ENCODE results near the gene ATG13.

Gene ATG13

DNA sequence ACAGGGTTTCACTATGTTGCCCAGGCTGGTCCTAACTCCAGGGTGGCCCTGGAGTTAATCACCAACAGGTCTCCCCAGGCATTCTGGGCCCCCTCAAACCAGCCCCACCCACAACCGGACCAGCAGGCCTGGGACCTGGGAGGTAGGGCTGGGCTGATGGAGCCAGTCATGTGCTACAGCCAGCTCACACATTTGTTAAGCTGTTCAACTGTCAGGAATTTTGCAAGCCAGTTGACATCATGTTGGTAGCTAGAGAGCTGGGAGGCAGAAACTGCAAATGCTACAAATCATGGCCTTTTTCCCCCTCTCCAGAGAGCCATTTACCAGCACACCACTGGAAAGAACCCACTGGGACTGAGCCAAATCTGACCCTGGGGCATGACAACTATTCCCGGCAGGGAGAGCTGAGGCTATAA lies 76.3 kb downstream of the ATG13 start:
- Histone ChIP-seq H3K27me3 (ENCODE audit: control insufficient read depth, insufficient read depth, low read length) (no peaks in the 10 kb centered on the region), H3K9ac (ENCODE audit: low read length) (no peak overlapping the region), H3K36me3 (ENCODE audit: control insufficient read depth, low read depth, low read length) (peaks cover 8% of the 10 kb centered on the region), H3K9me3 (ENCODE audit: control insufficient read depth, low read depth, low read length) (no peaks in the 10 kb centered on the region), H3K4me1 (ENCODE audit: control insufficient read depth, low read depth, low read length) (no peaks in the 10 kb centered on the region), H3K4me3 (ENCODE audit: low read length) (no peak overlapping the region), H3K27ac (ENCODE audit: low read length) (no peak overlapping the region)

DNA sequence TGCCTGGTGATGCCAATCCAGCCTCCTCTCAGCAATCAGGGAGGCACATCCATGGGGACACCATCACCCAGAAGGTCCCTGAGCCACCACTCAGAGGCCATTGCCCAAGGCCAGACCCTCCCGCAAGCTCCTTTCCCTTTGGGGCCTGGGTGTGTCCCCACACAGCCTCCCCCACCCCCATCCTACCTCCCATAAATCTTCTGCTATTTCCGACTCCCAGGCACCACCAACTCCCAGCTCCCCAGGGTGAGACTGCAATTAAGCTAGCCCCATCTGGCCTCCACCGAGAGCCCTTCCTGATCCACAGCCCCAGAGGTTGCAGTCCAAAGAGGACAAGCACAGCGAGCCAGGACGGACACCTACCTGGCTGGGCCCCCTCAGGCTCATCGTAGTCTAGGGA lies 76.7 kb downstream of the ATG13 start:
- Histone ChIP-seq H3K36me3 (ENCODE audit: control insufficient read depth, low read depth, low read length) (peaks cover 8% of the 10 kb centered on the region), H3K9ac (ENCODE audit: low read length) (no peak overlapping the region)

DNA sequence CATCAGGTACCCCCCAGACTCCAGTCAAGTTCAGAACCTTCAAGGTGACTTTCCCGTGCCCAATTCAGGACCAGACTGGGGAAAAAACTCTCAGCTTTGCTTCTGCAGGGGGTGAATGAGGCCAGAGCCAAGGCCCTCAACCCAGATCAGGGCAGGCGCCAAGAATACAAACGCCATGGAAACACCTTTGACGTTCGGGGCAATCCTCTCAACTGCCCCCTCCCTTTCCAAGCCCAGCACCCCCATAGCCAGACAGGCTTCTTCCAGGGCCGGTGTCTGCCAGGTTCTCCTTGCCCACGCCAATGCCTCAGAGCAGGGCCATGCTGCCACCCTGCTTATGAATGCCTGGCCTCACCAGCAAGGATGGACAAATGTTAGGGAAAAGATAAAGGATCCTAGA lies 77.3 kb downstream of the ATG13 start:
- H3K27ac ChIP-seq (ENCODE audit: low read length): no peak overlapping the region
- H3K9ac ChIP-seq (ENCODE audit: low read length): no peak overlapping the region
- H3K9me3 ChIP-seq (ENCODE audit: control insufficient read depth, low read depth, low read length): no peaks in the 10 kb centered on the region
- no peaks in the 10 kb centered on the region for H3K27me3 ChIP-seq (ENCODE audit: control insufficient read depth, insufficient read depth, low read length)
- H3K4me3 ChIP-seq (ENCODE audit: low read length): no peak overlapping the region
- H3K36me3 ChIP-seq (ENCODE audit: control insufficient read depth, low read depth, low read length): peaks cover 8% of the 10 kb centered on the region
- H3K4me1 ChIP-seq (ENCODE audit: control insufficient read depth, low read depth, low read length): no peaks in the 10 kb centered on the region

More for the DNA sequence above, 76.7 kb downstream of the ATG13 start:
- Histone ChIP-seq H3K27ac (ENCODE audit: low read length) (no peak overlapping the region), H3K4me3 (ENCODE audit: low read length) (no peak overlapping the region), H3K9me3 (ENCODE audit: control insufficient read depth, low read depth, low read length) (no peaks in the 10 kb centered on the region), H3K4me1 (ENCODE audit: control insufficient read depth, low read depth, low read length) (no peaks in the 10 kb centered on the region), H3K27me3 (ENCODE audit: control insufficient read depth, insufficient read depth, low read length) (no peaks in the 10 kb centered on the region)

DNA sequence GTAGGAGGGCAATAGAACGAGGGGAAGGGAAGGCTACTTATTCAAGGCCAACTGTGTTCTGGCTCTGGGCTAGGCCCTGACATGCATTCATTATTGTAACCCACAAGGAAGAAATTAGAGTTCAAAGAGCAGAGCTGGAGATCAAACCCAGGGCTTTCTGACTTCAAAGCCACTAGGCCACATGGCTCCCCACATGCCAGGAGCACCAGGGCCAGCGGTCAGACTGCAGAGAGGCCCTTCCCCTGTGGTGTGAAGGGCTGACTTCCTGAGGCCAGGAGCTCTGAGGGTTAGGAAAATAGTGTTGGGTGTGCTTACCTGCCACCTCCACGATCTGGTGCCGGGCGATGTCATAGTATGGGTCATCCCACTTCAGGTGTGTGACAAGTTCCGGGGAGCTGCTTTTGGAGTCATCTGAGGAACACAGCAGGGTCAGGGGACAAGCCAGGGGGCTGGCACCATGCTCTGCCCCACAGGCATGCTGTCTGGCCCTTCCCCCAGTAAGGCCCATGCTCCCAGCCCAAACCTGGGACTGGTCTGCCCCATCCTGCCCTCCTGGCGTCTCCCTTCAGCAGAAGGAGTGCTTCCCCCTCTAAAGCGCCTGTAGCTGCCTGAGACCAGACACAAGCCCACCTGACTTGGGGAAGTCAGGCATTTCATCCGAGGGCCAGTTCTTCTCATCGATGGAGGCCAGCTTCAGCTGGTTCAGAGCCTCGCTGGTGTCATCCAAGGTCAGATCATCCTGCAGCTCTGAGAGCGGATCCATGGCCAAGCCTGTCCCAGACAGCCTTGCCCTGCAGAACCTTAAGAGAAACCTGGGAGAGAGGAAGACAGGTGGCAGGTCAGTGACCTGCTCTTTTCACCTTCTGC lies 78.2 kb downstream of the ATG13 start:
- Histone ChIP-seq H3K9ac (ENCODE audit: low read length) (no peak overlapping the region), H3K9me3 (ENCODE audit: control insufficient read depth, low read depth, low read length) (no peaks in the 10 kb centered on the region), H3K4me1 (ENCODE audit: control insufficient read depth, low read depth, low read length) (no peaks in the 10 kb centered on the region), H3K27ac (ENCODE audit: low read length) (no peak overlapping the region), H3K27me3 (ENCODE audit: control insufficient read depth, insufficient read depth, low read length) (no peaks in the 10 kb centered on the region), H3K36me3 (ENCODE audit: control insufficient read depth, low read depth, low read length) (peaks cover 8% of the 10 kb centered on the region), H3K4me3 (ENCODE audit: low read length) (no peak overlapping the region)

DNA sequence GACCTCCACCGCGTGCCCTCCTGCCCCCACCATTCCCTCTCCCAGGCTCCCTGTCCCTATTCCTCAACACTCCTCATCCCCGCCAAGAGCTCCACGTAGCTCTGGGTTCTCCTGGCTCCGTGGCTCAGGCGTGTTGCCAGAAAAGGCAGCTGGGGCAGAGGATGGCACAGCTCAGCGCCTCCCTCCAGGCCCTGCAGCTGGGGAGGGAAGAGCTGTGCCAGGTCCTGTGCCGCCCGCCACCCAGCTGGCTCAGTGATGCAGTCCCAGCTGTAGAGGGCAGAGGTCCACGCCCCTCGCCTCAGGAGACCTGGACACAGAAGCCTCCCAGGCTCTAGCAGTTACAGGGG lies 78.8 kb downstream of the ATG13 start:
- Histone ChIP-seq H3K27ac (ENCODE audit: low read length) (no peak overlapping the region), H3K9me3 (ENCODE audit: control insufficient read depth, low read depth, low read length) (no peaks in the 10 kb centered on the region), H3K27me3 (ENCODE audit: control insufficient read depth, insufficient read depth, low read length) (no peaks in the 10 kb centered on the region), H3K9ac (ENCODE audit: low read length) (no peak overlapping the region), H3K4me3 (ENCODE audit: low read length) (no peak overlapping the region), H3K4me1 (ENCODE audit: control insufficient read depth, low read depth, low read length) (no peaks in the 10 kb centered on the region), H3K36me3 (ENCODE audit: control insufficient read depth, low read depth, low read length) (peaks cover 8% of the 10 kb centered on the region)

DNA sequence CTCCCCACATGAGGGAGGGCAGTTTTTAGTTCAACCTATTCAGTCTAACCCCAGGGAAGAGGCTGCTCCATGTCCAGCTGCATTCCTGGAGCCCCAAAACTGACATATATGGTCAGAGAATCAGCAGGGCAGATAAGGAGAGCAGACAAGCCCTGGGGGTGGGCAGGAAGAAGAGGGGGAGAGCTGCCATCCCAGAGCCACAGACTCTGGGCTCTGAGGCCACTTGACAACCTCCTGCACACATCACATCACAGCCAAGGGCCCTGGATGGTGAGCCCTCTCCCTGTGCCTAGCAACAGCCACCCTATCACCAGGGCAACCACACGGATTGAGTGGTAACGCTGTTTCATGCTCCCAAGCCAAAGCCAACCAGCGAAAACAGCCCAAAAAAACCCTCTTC lies 80.0 kb downstream of the ATG13 start:
- no peaks in the 10 kb centered on the region for H3K9me3 ChIP-seq (ENCODE audit: control insufficient read depth, low read depth, low read length)
- no peak overlapping the region for H3K4me3 ChIP-seq (ENCODE audit: low read length)
- no peak overlapping the region for H3K9ac ChIP-seq (ENCODE audit: low read length)
- no peaks in the 10 kb centered on the region for H3K27me3 ChIP-seq (ENCODE audit: control insufficient read depth, insufficient read depth, low read length)
- no peak overlapping the region for H3K27ac ChIP-seq (ENCODE audit: low read length)
- peaks cover 8% of the 10 kb centered on the region for H3K36me3 ChIP-seq (ENCODE audit: control insufficient read depth, low read depth, low read length)
- H3K4me1 ChIP-seq (ENCODE audit: control insufficient read depth, low read depth, low read length): no peaks in the 10 kb centered on the region

DNA sequence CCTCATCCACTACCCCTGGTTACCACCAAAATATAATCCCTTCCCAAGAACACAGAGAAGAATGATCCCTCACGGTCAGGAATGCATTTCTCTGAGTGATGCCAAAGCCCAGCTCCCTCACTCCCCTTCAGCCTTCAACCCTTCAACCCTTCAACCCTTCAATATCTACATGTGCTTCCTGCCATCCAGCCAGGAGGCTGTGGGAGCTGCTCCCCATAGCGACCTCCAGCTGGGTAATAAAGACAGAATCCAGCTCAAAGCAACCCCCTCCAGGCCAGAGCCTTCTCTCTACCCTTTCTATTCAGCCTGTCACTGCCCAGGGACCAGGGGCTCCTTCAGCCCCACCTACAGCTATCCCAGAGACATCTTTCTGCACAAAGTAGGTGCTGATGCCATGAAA lies 80.4 kb downstream of the ATG13 start:
- Histone ChIP-seq H3K27ac (ENCODE audit: low read length) (no peak overlapping the region), H3K4me3 (ENCODE audit: low read length) (no peak overlapping the region), H3K36me3 (ENCODE audit: control insufficient read depth, low read depth, low read length) (peaks cover 12% of the 10 kb centered on the region), H3K27me3 (ENCODE audit: control insufficient read depth, insufficient read depth, low read length) (no peaks in the 10 kb centered on the region), H3K9me3 (ENCODE audit: control insufficient read depth, low read depth, low read length) (no peaks in the 10 kb centered on the region), H3K4me1 (ENCODE audit: control insufficient read depth, low read depth, low read length) (no peaks in the 10 kb centered on the region), H3K9ac (ENCODE audit: low read length) (no peak overlapping the region)

DNA sequence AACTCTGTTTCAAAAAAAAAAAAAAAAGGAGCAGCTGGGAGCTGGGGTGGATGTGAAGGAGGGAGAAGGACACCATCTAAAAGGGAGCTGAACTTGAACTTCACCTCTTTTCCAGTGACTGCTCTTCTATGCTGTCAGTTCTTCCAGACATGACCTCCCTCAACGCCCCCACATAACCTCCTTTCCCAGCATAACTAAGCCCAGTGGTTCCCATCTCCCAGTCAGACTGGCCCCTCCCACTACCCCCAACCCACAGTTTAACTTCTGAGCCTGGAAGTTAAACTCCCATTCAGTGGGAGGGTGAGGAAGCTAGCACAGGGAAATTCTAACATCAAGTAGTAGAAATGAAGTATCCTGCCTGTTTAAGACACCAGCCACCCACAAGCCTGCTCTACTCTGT lies 81.2 kb downstream of the ATG13 start:
- H3K9me3 ChIP-seq (ENCODE audit: control insufficient read depth, low read depth, low read length): no peaks in the 10 kb centered on the region
- no peak overlapping the region for H3K9ac ChIP-seq (ENCODE audit: low read length)
- H3K36me3 ChIP-seq (ENCODE audit: control insufficient read depth, low read depth, low read length): peaks cover 20% of the 10 kb centered on the region
- H3K27ac ChIP-seq (ENCODE audit: low read length): no peak overlapping the region
- no peak overlapping the region for H3K4me3 ChIP-seq (ENCODE audit: low read length)
- no peaks in the 10 kb centered on the region for H3K27me3 ChIP-seq (ENCODE audit: control insufficient read depth, insufficient read depth, low read length)
- H3K4me1 ChIP-seq (ENCODE audit: control insufficient read depth, low read depth, low read length): no peaks in the 10 kb centered on the region

DNA sequence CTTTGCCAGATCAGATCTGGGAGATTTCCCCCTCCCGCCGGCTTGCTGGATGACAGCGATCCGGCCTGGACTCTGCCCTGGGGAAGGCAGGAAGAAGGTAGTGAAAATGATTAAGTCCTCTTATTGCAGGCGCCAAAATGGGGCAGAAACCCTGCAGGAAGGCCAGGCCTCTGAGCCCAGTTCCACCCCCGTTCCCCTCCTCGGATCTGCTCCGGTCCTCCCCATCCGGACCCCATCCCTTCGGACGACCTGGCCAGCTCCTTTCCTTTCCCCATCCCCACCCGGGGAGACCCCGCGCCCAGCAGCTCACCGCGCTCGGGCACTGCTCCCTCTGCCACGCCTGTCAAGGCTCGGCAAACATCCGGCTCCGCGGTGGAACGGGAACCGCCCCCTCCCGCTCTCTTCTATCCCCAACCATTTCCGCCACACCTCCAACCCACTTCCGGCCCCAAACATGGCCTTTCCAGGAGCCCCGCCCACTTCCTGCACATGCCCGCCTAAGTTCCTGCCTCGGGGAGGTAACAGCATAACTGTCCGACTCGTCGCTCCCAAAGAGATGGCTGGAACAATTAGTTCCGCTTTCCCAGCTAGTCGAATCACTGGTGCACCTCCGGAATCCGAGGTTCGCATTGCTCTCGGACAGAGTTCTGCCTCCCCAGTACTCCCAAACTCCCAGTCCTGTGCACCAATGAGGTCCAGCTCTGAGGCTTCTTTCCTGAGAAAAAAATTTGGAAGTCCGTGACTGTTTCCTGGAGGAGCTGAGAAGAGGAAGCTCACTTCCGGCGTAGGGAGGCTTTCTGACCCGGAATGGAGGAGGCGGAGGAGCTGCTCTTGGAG lies 83.1 kb downstream of the ATG13 start, which contains the start of the genes ARHGAP1 and ZNF408:
Gene ARHGAP1 (minus strand): TSS at position 379 of the 837 bp plus-strand sequence. CDS start 4,512 bp downstream, outside the sequence.
Gene ZNF408 (plus strand): TSS at position 791 of the 837 bp plus-strand sequence. CDS start 17 bp downstream, at position 808.
- H3K27me3 ChIP-seq (ENCODE audit: control insufficient read depth, insufficient read depth, low read length): no peaks in the 10 kb centered on the region
- no peaks in the 10 kb centered on the region for H3K9me3 ChIP-seq (ENCODE audit: control insufficient read depth, low read depth, low read length)
- H3K36me3 ChIP-seq (ENCODE audit: control insufficient read depth, low read depth, low read length): peaks cover 30% of the 10 kb centered on the region
- no peaks in the 10 kb centered on the region for H3K4me1 ChIP-seq (ENCODE audit: control insufficient read depth, low read depth, low read length)
- peak within 1 kb of the TSS; percentile 83 for H3K9ac ChIP-seq (ENCODE audit: low read length)
- peak within 1 kb of the TSS; percentile 93 for H3K27ac ChIP-seq (ENCODE audit: low read length)
- H3K4me3 ChIP-seq (ENCODE audit: low read length): peak within 1 kb of the TSS; percentile 70

DNA sequence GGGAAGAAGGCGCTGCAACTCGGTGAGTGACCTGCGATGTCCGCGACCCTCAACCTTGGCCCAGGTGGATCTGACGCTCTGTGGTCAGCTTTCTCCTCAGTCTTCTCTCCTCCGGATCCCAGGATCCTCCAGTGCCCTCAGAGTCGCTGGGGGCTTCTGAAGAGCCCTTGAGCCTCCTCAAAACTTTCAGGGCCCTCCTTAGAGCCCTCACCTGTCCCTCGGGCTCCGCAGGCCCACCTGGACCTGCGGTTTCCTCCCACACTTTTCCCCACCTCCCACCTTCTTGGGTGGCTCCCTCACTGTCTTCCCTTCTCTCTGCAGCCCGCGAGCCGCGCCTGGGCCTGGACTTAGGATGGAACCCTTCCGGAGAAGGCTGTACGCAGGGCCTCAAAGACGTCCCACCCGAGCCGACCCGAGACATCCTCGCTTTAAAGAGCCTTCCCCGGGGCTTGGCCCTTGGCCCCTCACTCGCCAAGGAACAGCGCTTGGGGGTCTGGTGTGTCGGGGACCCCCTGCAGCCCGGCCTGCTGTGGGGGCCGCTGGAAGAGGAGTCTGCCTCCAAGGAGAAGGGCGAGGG lies 83.8 kb downstream of the ATG13 start:
- Histone ChIP-seq H3K27me3 (ENCODE audit: control insufficient read depth, insufficient read depth, low read length) (no peaks in the 10 kb centered on the region), H3K4me1 (ENCODE audit: control insufficient read depth, low read depth, low read length) (no peaks in the 10 kb centered on the region), H3K9ac (ENCODE audit: low read length) (peak overlapping the region; percentile 83), H3K4me3 (ENCODE audit: low read length) (peak overlapping the region; percentile 70), H3K27ac (ENCODE audit: low read length) (peak overlapping the region; percentile 93), H3K36me3 (ENCODE audit: control insufficient read depth, low read depth, low read length) (peaks cover 35% of the 10 kb centered on the region), H3K9me3 (ENCODE audit: control insufficient read depth, low read depth, low read length) (no peaks in the 10 kb centered on the region)

DNA sequence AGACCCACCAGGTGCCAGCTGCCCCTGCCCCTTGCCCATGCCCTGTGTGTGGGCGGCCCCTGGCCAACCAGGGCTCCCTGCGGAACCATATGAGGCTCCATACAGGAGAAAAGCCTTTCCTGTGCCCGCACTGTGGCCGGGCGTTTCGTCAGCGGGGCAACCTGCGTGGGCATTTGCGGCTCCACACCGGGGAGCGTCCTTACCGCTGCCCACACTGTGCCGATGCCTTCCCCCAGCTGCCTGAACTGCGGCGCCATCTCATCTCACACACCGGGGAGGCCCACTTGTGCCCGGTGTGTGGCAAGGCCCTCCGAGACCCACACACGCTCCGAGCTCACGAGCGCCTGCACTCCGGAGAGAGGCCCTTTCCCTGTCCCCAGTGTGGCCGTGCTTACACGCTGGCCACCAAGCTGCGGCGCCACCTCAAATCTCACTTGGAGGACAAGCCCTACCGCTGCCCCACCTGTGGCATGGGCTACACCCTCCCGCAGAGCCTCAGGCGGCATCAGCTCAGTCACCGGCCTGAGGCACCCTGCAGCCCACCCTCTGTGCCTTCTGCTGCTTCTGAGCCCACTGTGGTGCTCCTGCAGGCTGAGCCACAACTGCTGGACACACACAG lies 87.8 kb downstream of the ATG13 start:
- Histone ChIP-seq H3K36me3 (ENCODE audit: control insufficient read depth, low read depth, low read length) (peaks cover 41% of the 10 kb centered on the region), H3K4me3 (ENCODE audit: low read length) (no peak overlapping the region), H3K27me3 (ENCODE audit: control insufficient read depth, insufficient read depth, low read length) (no peaks in the 10 kb centered on the region), H3K9ac (ENCODE audit: low read length) (no peak overlapping the region), H3K9me3 (ENCODE audit: control insufficient read depth, low read depth, low read length) (no peaks in the 10 kb centered on the region), H3K27ac (ENCODE audit: low read length) (no peak overlapping the region), H3K4me1 (ENCODE audit: control insufficient read depth, low read depth, low read length) (no peaks in the 10 kb centered on the region)

Measured in iPS-18a (cell line).